Measurements from ENCODE around the gene BSN. TPM values are rescaled to one million over a fixed set of nuclear protein-coding genes. Genes with fewer than 3 reads are reported as not detected.
A peak's percentile ranks its signal among the peaks of the same experiment; 100 is the strongest.

Gene BSN
- polyA plus RNA-seq, 4 donors, result under 0.01 to 0.69 (median 0.64) TPM; not detected in 1

- no peak overlapping the region for H3K4me3 ChIP-seq (ENCODE audit: low read depth in 1 of 3, low read length in 3 of 3)
- H3K27ac ChIP-seq (ENCODE audit: low read depth in 1 of 3, low read length in 2 of 3), result no peak overlapping the region
- no peak for FAIRE-seq
- WGBS, 3 donors, result 77 to 85% (median 85%) methylated on average over 8 of the region's 8 CpGs
- H3K9me3 ChIP-seq (ENCODE audit: control insufficient read depth in 2 of 2, insufficient read depth in 1 of 2, low read depth in 1 of 2, low read length in 1 of 2), result no peaks in the 10 kb centered on the region
- no peaks in the 10 kb centered on the region for H3K36me3 ChIP-seq (ENCODE audit: control insufficient read depth in 3 of 3, insufficient read depth in 2 of 3, low read depth in 1 of 3, low read length in 3 of 3)
- H3K27me3 ChIP-seq (ENCODE audit: control insufficient read depth in 3 of 3, insufficient read depth in 3 of 3, low read length in 3 of 3), result no peaks in the 10 kb centered on the region
- H3K4me1 ChIP-seq (ENCODE audit: control insufficient read depth in 3 of 3, insufficient read depth in 2 of 3, low read depth in 1 of 3, low read length in 2 of 3), result no peaks in the 10 kb centered on the region
- DNase-seq, result no peak
These were observed 99.3 kb downstream of the BSN start for GRCh38 chr3:49653621-49654020.

- Histone ChIP-seq H3K4me3 (ENCODE audit: low read depth in 1 of 3, low read length in 3 of 3) (no peak overlapping the region), H3K27ac (ENCODE audit: low read depth in 1 of 3, low read length in 2 of 3) (no peak overlapping the region), H3K4me1 (ENCODE audit: control insufficient read depth in 3 of 3, insufficient read depth in 2 of 3, low read depth in 1 of 3, low read length in 2 of 3) (no peaks in the 10 kb centered on the region), H3K27me3 (ENCODE audit: control insufficient read depth in 3 of 3, insufficient read depth in 3 of 3, low read length in 3 of 3) (no peaks in the 10 kb centered on the region), H3K36me3 (ENCODE audit: control insufficient read depth in 3 of 3, insufficient read depth in 2 of 3, low read depth in 1 of 3, low read length in 3 of 3) (no peaks in the 10 kb centered on the region), H3K9me3 (ENCODE audit: control insufficient read depth in 2 of 2, insufficient read depth in 1 of 2, low read depth in 1 of 2, low read length in 1 of 2) (no peaks in the 10 kb centered on the region)
- FAIRE-seq, result no peak
- 88 to 91% (median 90%) methylated on average over 17 of the region's 17 CpGs for whole genome bisulfite sequencing, 3 donors
- no peak for DNase-seq
These were observed 100.0 kb downstream of the BSN start for GRCh38 chr3:49654176-49654825.

GRCh38 chr3:49654955-49655556 lies 100.8 kb downstream of the BSN start:
- FAIRE-seq (no peak), DNase-seq (peak in 1 of 2 donors; percentile 13)
- no peaks in the 10 kb centered on the region for H3K4me1 ChIP-seq (ENCODE audit: control insufficient read depth in 3 of 3, insufficient read depth in 2 of 3, low read depth in 1 of 3, low read length in 2 of 3)
- 18 to 54% (median 37%) methylated on average over 10 of the region's 10 CpGs for WGBS, 3 donors
- no peak overlapping the region for H3K4me3 ChIP-seq (ENCODE audit: low read depth in 1 of 3, low read length in 3 of 3)
- H3K27ac ChIP-seq (ENCODE audit: low read depth in 1 of 3, low read length in 2 of 3), result no peak overlapping the region
- H3K9me3 ChIP-seq (ENCODE audit: control insufficient read depth in 2 of 2, insufficient read depth in 1 of 2, low read depth in 1 of 2, low read length in 1 of 2), result no peaks in the 10 kb centered on the region
- no peaks in the 10 kb centered on the region for H3K36me3 ChIP-seq (ENCODE audit: control insufficient read depth in 3 of 3, insufficient read depth in 2 of 3, low read depth in 1 of 3, low read length in 3 of 3)
- no peaks in the 10 kb centered on the region for H3K27me3 ChIP-seq (ENCODE audit: control insufficient read depth in 3 of 3, insufficient read depth in 3 of 3, low read length in 3 of 3)

GRCh38 chr3:49655731-49656285 lies 101.5 kb downstream of the BSN start:
- 95 to 98% (median 96%) methylated on average over 19 of the region's 19 CpGs for WGBS, 3 donors
- Histone ChIP-seq H3K9me3 (ENCODE audit: control insufficient read depth in 2 of 2, insufficient read depth in 1 of 2, low read depth in 1 of 2, low read length in 1 of 2) (no peaks in the 10 kb centered on the region), H3K27me3 (ENCODE audit: control insufficient read depth in 3 of 3, insufficient read depth in 3 of 3, low read length in 3 of 3) (no peaks in the 10 kb centered on the region), H3K27ac (ENCODE audit: low read depth in 1 of 3, low read length in 2 of 3) (no peak overlapping the region), H3K36me3 (ENCODE audit: control insufficient read depth in 3 of 3, insufficient read depth in 2 of 3, low read depth in 1 of 3, low read length in 3 of 3) (no peaks in the 10 kb centered on the region), H3K4me1 (ENCODE audit: control insufficient read depth in 3 of 3, insufficient read depth in 2 of 3, low read depth in 1 of 3, low read length in 2 of 3) (no peaks in the 10 kb centered on the region), H3K4me3 (ENCODE audit: low read depth in 1 of 3, low read length in 3 of 3) (no peak overlapping the region)
- DNase-seq (no peak), FAIRE-seq (no peak)

- H3K9me3 ChIP-seq (ENCODE audit: control insufficient read depth in 2 of 2, insufficient read depth in 1 of 2, low read depth in 1 of 2, low read length in 1 of 2), result no peaks in the 10 kb centered on the region
- H3K4me3 ChIP-seq (ENCODE audit: low read depth in 1 of 3, low read length in 3 of 3), result no peak overlapping the region
- FAIRE-seq, result no peak
- H3K36me3 ChIP-seq (ENCODE audit: control insufficient read depth in 3 of 3, insufficient read depth in 2 of 3, low read depth in 1 of 3, low read length in 3 of 3), result no peaks in the 10 kb centered on the region
- WGBS, 3 donors, result 50 to 78% (median 65%) methylated on average over 18 of the region's 18 CpGs
- no peak overlapping the region for H3K27ac ChIP-seq (ENCODE audit: low read depth in 1 of 3, low read length in 2 of 3)
- H3K27me3 ChIP-seq (ENCODE audit: control insufficient read depth in 3 of 3, insufficient read depth in 3 of 3, low read length in 3 of 3), result no peaks in the 10 kb centered on the region
- H3K4me1 ChIP-seq (ENCODE audit: control insufficient read depth in 3 of 3, insufficient read depth in 2 of 3, low read depth in 1 of 3, low read length in 2 of 3), result no peaks in the 10 kb centered on the region
- no peak for DNase-seq
These were observed 102.3 kb downstream of the BSN start for GRCh38 chr3:49656541-49657112.

GRCh38 chr3:49657208-49657915 lies 103.1 kb downstream of the BSN start:
- no peaks in the 10 kb centered on the region for H3K27me3 ChIP-seq (ENCODE audit: control insufficient read depth in 3 of 3, insufficient read depth in 3 of 3, low read length in 3 of 3)
- no peaks in the 10 kb centered on the region for H3K9me3 ChIP-seq (ENCODE audit: control insufficient read depth in 2 of 2, insufficient read depth in 1 of 2, low read depth in 1 of 2, low read length in 1 of 2)
- no peaks in the 10 kb centered on the region for H3K4me1 ChIP-seq (ENCODE audit: control insufficient read depth in 3 of 3, insufficient read depth in 2 of 3, low read depth in 1 of 3, low read length in 2 of 3)
- FAIRE-seq, result no peak
- no peak overlapping the region for H3K4me3 ChIP-seq (ENCODE audit: low read depth in 1 of 3, low read length in 3 of 3)
- no peaks in the 10 kb centered on the region for H3K36me3 ChIP-seq (ENCODE audit: control insufficient read depth in 3 of 3, insufficient read depth in 2 of 3, low read depth in 1 of 3, low read length in 3 of 3)
- WGBS, 3 donors, result 89 to 92% (median 91%) methylated on average over 35 to 36 of the region's 36 CpGs
- DNase-seq, result no peak
- no peak overlapping the region for H3K27ac ChIP-seq (ENCODE audit: low read depth in 1 of 3, low read length in 2 of 3)

GRCh38 chr3:49658711-49659110 lies 104.4 kb downstream of the BSN start:
- H3K4me3 ChIP-seq (ENCODE audit: low read depth in 1 of 3, low read length in 3 of 3), result no peak overlapping the region
- WGBS, 3 donors, result 55 to 70% (median 59%) methylated on average over 2 of the region's 2 CpGs
- FAIRE-seq (no peak), DNase-seq (no peak)
- no peak overlapping the region for H3K27ac ChIP-seq (ENCODE audit: low read depth in 1 of 3, low read length in 2 of 3)
- no peaks in the 10 kb centered on the region for H3K27me3 ChIP-seq (ENCODE audit: control insufficient read depth in 3 of 3, insufficient read depth in 3 of 3, low read length in 3 of 3)
- no peaks in the 10 kb centered on the region for H3K36me3 ChIP-seq (ENCODE audit: control insufficient read depth in 3 of 3, insufficient read depth in 2 of 3, low read depth in 1 of 3, low read length in 3 of 3)
- H3K9me3 ChIP-seq (ENCODE audit: control insufficient read depth in 2 of 2, insufficient read depth in 1 of 2, low read depth in 1 of 2, low read length in 1 of 2), result no peaks in the 10 kb centered on the region
- no peaks in the 10 kb centered on the region for H3K4me1 ChIP-seq (ENCODE audit: control insufficient read depth in 3 of 3, insufficient read depth in 2 of 3, low read depth in 1 of 3, low read length in 2 of 3)

- no peaks in the 10 kb centered on the region for H3K4me1 ChIP-seq (ENCODE audit: control insufficient read depth in 3 of 3, insufficient read depth in 2 of 3, low read depth in 1 of 3, low read length in 2 of 3)
- FAIRE-seq, result no peak
- H3K27ac ChIP-seq (ENCODE audit: low read depth in 1 of 3, low read length in 2 of 3), result no peak overlapping the region
- no peak overlapping the region for H3K4me3 ChIP-seq (ENCODE audit: low read depth in 1 of 3, low read length in 3 of 3)
- no peak for DNase-seq
- no peaks in the 10 kb centered on the region for H3K9me3 ChIP-seq (ENCODE audit: control insufficient read depth in 2 of 2, insufficient read depth in 1 of 2, low read depth in 1 of 2, low read length in 1 of 2)
- WGBS, 3 donors, result 51 to 66% (median 62%) methylated on average over 4 of the region's 4 CpGs
- no peaks in the 10 kb centered on the region for H3K27me3 ChIP-seq (ENCODE audit: control insufficient read depth in 3 of 3, insufficient read depth in 3 of 3, low read length in 3 of 3)
- no peaks in the 10 kb centered on the region for H3K36me3 ChIP-seq (ENCODE audit: control insufficient read depth in 3 of 3, insufficient read depth in 2 of 3, low read depth in 1 of 3, low read length in 3 of 3)
These were observed 105.5 kb downstream of the BSN start for GRCh38 chr3:49659756-49660155.
